Endodermal cell (in vitro differentiated cells): Measurements from ENCODE around the gene RPL12. TPM values are rescaled to one million over a fixed set of nuclear protein-coding genes. Genes with fewer than 3 reads are reported as not detected.

ENCODE experiments used
- DNase-seq: peaks from one replicate; pipeline ENCODE4 v3.0.0-alpha.2; 2017
- H3K27ac ChIP-seq: 2 replicates; pipeline ENCODE4 v1.5.1; 2013; ENCODE audit warnings: mild to moderate bottlenecking, low read depth, low read length, moderate library complexity
- H3K27me3 ChIP-seq: 2 replicates; pipeline ENCODE4 v1.6.1; 2013; ENCODE audit warnings: mild to moderate bottlenecking, low read length, moderate library complexity; ENCODE audit not compliant: insufficient read depth, control insufficient read depth, poor library complexity, severe bottlenecking
- H3K36me3 ChIP-seq: 2 replicates; pipeline ENCODE4 v1.7.0; 2013; ENCODE audit warnings: mild to moderate bottlenecking, low read length, moderate library complexity; ENCODE audit not compliant: control insufficient read depth, insufficient read depth
- H3K4me1 ChIP-seq: one replicate; pipeline ENCODE4 v1.7.0; 2013; ENCODE audit warnings: low read length; ENCODE audit not compliant: control insufficient read depth, insufficient read depth
- H3K4me3 ChIP-seq: 2 replicates; pipeline ENCODE4 v1.5.1; 2013; ENCODE audit warnings: mild to moderate bottlenecking, low read length, moderate library complexity
- H3K9ac ChIP-seq: 2 replicates; pipeline ENCODE4 v1.6.1; 2013; ENCODE audit warnings: mild to moderate bottlenecking, low read length, moderate library complexity; ENCODE audit not compliant: poor library complexity, severe bottlenecking; ENCODE audit errors: extremely low read depth
- H3K9me3 ChIP-seq: 2 replicates; pipeline ENCODE4 v1.6.1; 2013; ENCODE audit warnings: mild to moderate bottlenecking, low read length, moderate library complexity; ENCODE audit not compliant: control insufficient read depth
- H3K27ac Mint-ChIP-seq: 2 replicates; pipeline ENCODE4 v1.8.0; 2020; ENCODE audit warnings: mixed read lengths
- H3K27me3 Mint-ChIP-seq: 2 replicates; pipeline ENCODE4 v1.8.0; 2021; ENCODE audit warnings: mild to moderate bottlenecking, mixed read lengths; ENCODE audit not compliant: insufficient read depth
- H3K36me3 Mint-ChIP-seq: 2 replicates; pipeline ENCODE4 v1.8.0; 2020; ENCODE audit warnings: low read depth, mixed read lengths
- H3K4me1 Mint-ChIP-seq: 2 replicates; pipeline ENCODE4 v1.8.0; 2020; ENCODE audit warnings: mixed read lengths
- H3K4me3 Mint-ChIP-seq: 2 replicates; pipeline ENCODE4 v1.8.0; 2020; ENCODE audit warnings: mild to moderate bottlenecking, moderate library complexity, mixed read lengths
- H3K9me3 Mint-ChIP-seq: 2 replicates; pipeline ENCODE4 v1.8.0; 2020; ENCODE audit warnings: mild to moderate bottlenecking, mixed read lengths
- CTCF ChIP-seq: fragments of 200-600 bp; sonication (generic); conservative IDR thresholded peaks from 2 replicates; pipeline ENCODE4 v1.5.0; 2021; ENCODE audit warnings: antibody characterized with exemption, mild to moderate bottlenecking
- WGBS, 2 experiments: methylation state at CpG; one replicate each; pipeline versions ENCODE4 v1.1.5 to v1.1.7; 2013; ENCODE audit warnings: missing lambda C conversion rate in 2 of 2, mixed read lengths in 1 of 2; ENCODE audit not compliant: insufficient coverage in 1 of 2, insufficient read length in 1 of 2; 5-methylcytosine and 5-hydroxymethylcytosine counted together
- total RNA-seq, 2 donors: library from RNA; stranded (reverse); fragmentation: NEBNext Ultra II Directional in 1 of 2; extraction: Animal tissue kit (Norgen Biotek cat#: 25700) in 1 of 2; gene quantifications; 2 replicates in 1 of 2; 3 replicates in 1 of 2; pipeline ENCODE4 v1.2.1, GENCODE V29; 2021

The RPL12 gene
- total RNA-seq, 2 donors from 2014 or later, result 1,241 to 1,436 TPM

- Histone ChIP-seq H3K4me1 (no peaks in the 10 kb centered on the region), H3K27ac (no peak overlapping the region), H3K9ac (no peak overlapping the region), H3K27me3 (no peaks in the 10 kb centered on the region), H3K36me3 (peaks cover 39% of the 10 kb centered on the region), H3K9me3 (no peaks in the 10 kb centered on the region), H3K4me3 (no peak overlapping the region)
- WGBS, 2 experiments, result 95 to 96% methylated on average over 8 to 9 of the region's 9 CpGs
- H3K27me3 Mint-ChIP-seq, result no peaks in the 10 kb centered on the region
- no peak overlapping the region for H3K4me3 Mint-ChIP-seq
- DNase-seq, result no peak
- H3K9me3 Mint-ChIP-seq, result no peaks in the 10 kb centered on the region
- H3K4me1 Mint-ChIP-seq, result no peaks in the 10 kb centered on the region
- H3K36me3 Mint-ChIP-seq, result peaks cover 41% of the 10 kb centered on the region
- no peak overlapping the region for H3K27ac Mint-ChIP-seq
- TF ChIP-seq CTCF, result no peak
Observed at GRCh38 chr9:127482662-127483061, 31.5 kb upstream of the RPL12 start.

- no peak for TF ChIP-seq CTCF
- no peaks in the 10 kb centered on the region for H3K4me1 Mint-ChIP-seq
- no peaks in the 10 kb centered on the region for H3K9me3 ChIP-seq
Observed at GRCh38 chr9:127479507-127480081, 28.4 kb upstream of the RPL12 start.

GRCh38 chr9:127474592-127474991 lies 23.4 kb upstream of the RPL12 start:
- no peaks in the 10 kb centered on the region for H3K9me3 ChIP-seq
- no peaks in the 10 kb centered on the region for H3K4me1 ChIP-seq
- H3K27me3 Mint-ChIP-seq, result no peaks in the 10 kb centered on the region
- H3K9me3 Mint-ChIP-seq, result no peaks in the 10 kb centered on the region
- H3K36me3 ChIP-seq, result peaks cover 16% of the 10 kb centered on the region
- H3K9ac ChIP-seq, result no peak overlapping the region
- peaks cover 22% of the 10 kb centered on the region for H3K36me3 Mint-ChIP-seq
- H3K4me3 ChIP-seq, result no peak overlapping the region
- H3K4me1 Mint-ChIP-seq, result no peaks in the 10 kb centered on the region
- 92 to 100% methylated on average over 2 to 5 of the region's 5 CpGs for WGBS, 2 experiments
- H3K27me3 ChIP-seq, result no peaks in the 10 kb centered on the region
- H3K27ac Mint-ChIP-seq, result no peak overlapping the region
- H3K4me3 Mint-ChIP-seq, result no peak overlapping the region
- no peak for TF ChIP-seq CTCF
- no peak for DNase-seq
- no peak overlapping the region for H3K27ac ChIP-seq

More at GRCh38 chr9:127479507-127480081, 28.4 kb upstream of the RPL12 start:
- Mint-ChIP-seq H3K9me3 (no peaks in the 10 kb centered on the region), H3K4me3 (no peak overlapping the region), H3K27ac (no peak overlapping the region), H3K27me3 (no peaks in the 10 kb centered on the region), H3K36me3 (peaks cover 29% of the 10 kb centered on the region)
- 85 to 90% methylated on average over 14 to 17 of the region's 17 CpGs for WGBS, 2 experiments
- Histone ChIP-seq H3K9ac (no peak overlapping the region), H3K27ac (no peak overlapping the region), H3K4me1 (no peaks in the 10 kb centered on the region), H3K4me3 (no peak overlapping the region), H3K27me3 (no peaks in the 10 kb centered on the region), H3K36me3 (peaks cover 37% of the 10 kb centered on the region)
- DNase-seq, result no peak
